AG04450 (cell line): ENCODE data around the gene HOXC9. TPM values are rescaled to one million over a fixed set of nuclear protein-coding genes. Genes with fewer than 3 reads are reported as not detected.

Source experiments
- CTCF ChIA-PET: fragments of 300-600, 350-600 bp; formaldehyde crosslinking; extraction: SDS; loops from one replicate; lab custom pipeline; 2022; ENCODE audit warnings: antibody characterized with exemption, inconsistent platforms; lab: Charles Lee
- POLR2A ChIA-PET: fragments of 350-600 bp; formaldehyde crosslinking; extraction: SDS; loops from one replicate; lab custom pipeline; 2021; ENCODE audit warnings: antibody characterized with exemption, inconsistent platforms; lab: Yijun Ruan, JAX
- DNase-seq: peaks from one replicate; pipeline ENCODE4 v3.0.0-alpha.2; 2011; ENCODE audit warnings: low read depth, low spot score
- H3K27ac ChIP-seq: one replicate; pipeline ENCODE4 v1.5.1; 2012; ENCODE audit warnings: low read depth, low read length, control low read depth
- H3K27me3 ChIP-seq: one replicate; pipeline ENCODE4 v1.6.0; 2012; ENCODE audit warnings: low read length; ENCODE audit not compliant: control insufficient read depth, insufficient read depth
- H3K4me3 ChIP-seq: 2 replicates; pipeline ENCODE4 v1.5.1; 2011; ENCODE audit warnings: mild to moderate bottlenecking, low read depth, low read length, control low read depth
- H3K9me3 ChIP-seq: 2 replicates; pipeline ENCODE4 v1.5.1; 2012; ENCODE audit warnings: low read length; ENCODE audit not compliant: control insufficient read depth, insufficient read depth
- polyA plus RNA-seq: library from polyadenylated mRNA; depleted of rRNA; stranded (reverse); fragments of >200 nt; gene quantifications from 2 replicates; pipeline ENCODE4 v1.2.3, GENCODE V29; 2011; rRNA removed
- small RNA-seq: library from RNA; depleted of rRNA; stranded (forward); fragments of <200 nt; gene quantifications from one replicate; pipeline ENCODE3, GENCODE V24; 2012; ENCODE audit warnings: low read depth; ENCODE audit not compliant: insufficient read length
- TF ChIP-seq, protein P1 (sequence below): IDR thresholded peaks from 2 replicates; pipeline ENCODE4 v1.5.1; 2011; ENCODE audit warnings: low read depth, low read length, control low read depth, inconsistent platforms

The HOXC9 gene
- polyA plus RNA-seq, 1 experiment = not detected

DNA sequence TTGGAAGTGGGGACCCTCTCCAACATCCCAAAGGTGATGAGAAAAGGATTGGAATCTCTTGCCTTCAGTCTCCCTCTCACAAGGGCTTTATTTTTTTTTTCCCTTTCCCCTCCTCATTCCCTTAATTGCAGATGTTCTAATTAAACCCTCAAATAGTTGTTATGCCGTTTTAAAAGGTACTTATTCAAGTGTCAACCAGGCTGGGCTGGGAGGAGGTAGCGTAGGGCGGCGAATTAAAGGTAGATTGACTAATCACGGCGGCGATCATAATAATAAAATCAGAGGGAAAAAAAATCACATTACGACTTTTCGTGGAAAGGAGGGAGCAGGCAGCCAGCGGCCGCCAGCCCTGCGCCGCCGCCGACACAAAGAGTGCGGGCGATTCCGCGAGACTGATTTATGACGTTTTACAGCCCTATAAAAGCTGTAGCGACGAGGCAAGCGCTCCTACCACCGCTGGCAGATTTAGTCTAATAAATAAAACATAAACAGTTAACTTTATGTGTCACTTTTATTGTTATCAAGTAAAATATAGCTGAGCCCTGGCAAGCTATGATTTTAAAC lies 52.0 kb downstream of the HOXC9 start:
- CTCF ChIA-PET = no interaction called here
- no peak for DNase-seq
- Histone ChIP-seq H3K9me3 (peaks cover under 1% of the 10 kb centered on the region; the same call in 1 of the 2 replicates), H3K4me3 (no peak overlapping the region), H3K27me3 (peaks cover 90% of the 10 kb centered on the region), H3K27ac (no peak overlapping the region)
- TF ChIP-seq, protein P1, sequence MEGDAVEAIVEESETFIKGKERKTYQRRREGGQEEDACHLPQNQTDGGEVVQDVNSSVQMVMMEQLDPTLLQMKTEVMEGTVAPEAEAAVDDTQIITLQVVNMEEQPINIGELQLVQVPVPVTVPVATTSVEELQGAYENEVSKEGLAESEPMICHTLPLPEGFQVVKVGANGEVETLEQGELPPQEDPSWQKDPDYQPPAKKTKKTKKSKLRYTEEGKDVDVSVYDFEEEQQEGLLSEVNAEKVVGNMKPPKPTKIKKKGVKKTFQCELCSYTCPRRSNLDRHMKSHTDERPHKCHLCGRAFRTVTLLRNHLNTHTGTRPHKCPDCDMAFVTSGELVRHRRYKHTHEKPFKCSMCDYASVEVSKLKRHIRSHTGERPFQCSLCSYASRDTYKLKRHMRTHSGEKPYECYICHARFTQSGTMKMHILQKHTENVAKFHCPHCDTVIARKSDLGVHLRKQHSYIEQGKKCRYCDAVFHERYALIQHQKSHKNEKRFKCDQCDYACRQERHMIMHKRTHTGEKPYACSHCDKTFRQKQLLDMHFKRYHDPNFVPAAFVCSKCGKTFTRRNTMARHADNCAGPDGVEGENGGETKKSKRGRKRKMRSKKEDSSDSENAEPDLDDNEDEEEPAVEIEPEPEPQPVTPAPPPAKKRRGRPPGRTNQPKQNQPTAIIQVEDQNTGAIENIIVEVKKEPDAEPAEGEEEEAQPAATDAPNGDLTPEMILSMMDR = no peak
- POLR2A ChIA-PET = interaction anchor here (0.6 kb wide), 1 partner anchor 90 kb away, joined by 8 read pairs; no protein-coding TSS in a partner anchor

DNA sequence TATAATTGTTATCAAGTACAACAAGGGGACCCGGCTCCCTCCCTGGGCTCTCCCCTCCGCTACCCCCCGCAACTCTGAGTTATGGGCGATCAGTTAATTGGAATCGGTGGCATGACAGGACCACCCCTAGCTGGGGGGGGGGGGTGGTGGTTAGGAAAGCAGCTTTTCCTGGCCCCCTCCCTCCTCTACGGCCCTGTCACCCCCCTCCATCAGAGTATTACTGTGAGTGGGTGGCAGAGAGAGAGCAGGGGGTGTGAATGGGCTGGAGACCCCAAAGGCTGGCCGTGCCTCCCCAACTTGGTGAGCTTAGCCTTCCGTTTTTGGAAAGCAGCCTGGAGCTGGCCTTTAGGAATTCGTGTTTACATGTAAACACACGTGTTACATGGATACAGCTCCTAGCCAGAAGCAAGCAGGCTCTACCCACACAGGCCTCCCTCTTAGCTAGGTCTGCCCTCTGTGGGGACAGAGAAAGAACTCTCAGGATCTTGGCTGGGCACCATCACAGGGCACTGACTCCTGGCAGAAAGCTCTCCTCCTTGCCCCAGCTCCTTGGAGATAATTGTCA lies 52.6 kb downstream of the HOXC9 start:
- DNase-seq = no peak
- POLR2A ChIA-PET = interaction anchor here (0.6 kb wide), 1 partner anchor 90 kb away, joined by 8 read pairs; no protein-coding TSS in a partner anchor
- TF ChIP-seq, protein P1 = no peak
- Histone ChIP-seq H3K27ac (peak overlapping the region; percentile 21), H3K9me3 (no peaks in the 10 kb centered on the region; the same call in 1 of the 2 replicates), H3K27me3 (peaks cover 90% of the 10 kb centered on the region), H3K4me3 (no peak overlapping the region)
- CTCF ChIA-PET = no interaction called here

Small RNA genes lying within 50 kb of the gene (small RNA-seq; reads per million reads assigned to genes)
- not detected for gene AC012531.3
- gene AC012531.4 = not detected
- gene HOXC5 = not detected
- not detected for gene MIR196A2
- gene MIR615 = 1.6 reads per million
- gene RF01905 = not detected
- not detected for gene RF01906

Other genes starting within 250 kb of the HOXC9 start
- gene CISTR, start 248.2 kb upstream of the HOXC9 start, polyA plus RNA-seq = not detected in 2 replicates
- not detected in 2 replicates for gene HOXC13, start 61.3 kb upstream of the HOXC9 start, polyA plus RNA-seq
- not detected in 2 replicates for gene HOXC12, start 45.3 kb upstream of the HOXC9 start, polyA plus RNA-seq
- gene HOXC11, start 27.0 kb upstream of the HOXC9 start, polyA plus RNA-seq = not detected in 2 replicates
- not detected in 2 replicates for gene HOTAIR, start 25.2 kb upstream of the HOXC9 start, polyA plus RNA-seq
- gene HOXC10, start 15.0 kb upstream of the HOXC9 start, polyA plus RNA-seq = not detected in 2 replicates
- gene HOXC8, start 8.8 kb downstream of the HOXC9 start, polyA plus RNA-seq = 0.05 TPM in 2 replicates
- gene HOXC6, start 28.3 kb downstream of the HOXC9 start, polyA plus RNA-seq = 0.02 TPM in 1 of 2 replicates, not detected in the other
- gene HOXC5, start 32.9 kb downstream of the HOXC9 start, polyA plus RNA-seq = not detected in 2 replicates
- gene HOXC4, start 53.7 kb downstream of the HOXC9 start, polyA plus RNA-seq = 0.05 TPM in 1 of 2 replicates, not detected in the other
- 26.9 and 31.5 TPM in 2 replicates for gene SMUG1, start 188.8 kb downstream of the HOXC9 start, polyA plus RNA-seq